NB4 (cell line): ENCODE data around the gene CLN5.

ENCODE experiments used
- DNase-seq: peaks from one replicate; pipeline ENCODE4 v3.0.0; 2010; ENCODE audit warnings: low read depth
- H3K4me3 ChIP-seq: one replicate; pipeline ENCODE4 v1.5.1; 2011; ENCODE audit warnings: mild to moderate bottlenecking, low read depth, low read length, moderate library complexity
- MYC ChIP-seq: IDR thresholded peaks from 2 replicates; pipeline ENCODE4 v1.6.1; 2011; ENCODE audit warnings: low read depth, low read length
- POLR2A ChIP-seq: IDR thresholded peaks from 2 replicates; pipeline ENCODE4 v1.6.1; 2011; ENCODE audit warnings: mild to moderate bottlenecking; ENCODE audit not compliant: insufficient read length; ENCODE audit errors: extremely low read depth
- TF ChIP-seq, protein P1 (sequence below): IDR thresholded peaks from 2 replicates; pipeline ENCODE4 v1.6.1; 2011; ENCODE audit warnings: low read depth, low read length
- TF ChIP-seq, protein P2 (sequence below): IDR thresholded peaks from one replicate; pipeline ENCODE4 v1.5.1; 2012; ENCODE audit warnings: low read depth, low read length

CLN5 gene

DNA sequence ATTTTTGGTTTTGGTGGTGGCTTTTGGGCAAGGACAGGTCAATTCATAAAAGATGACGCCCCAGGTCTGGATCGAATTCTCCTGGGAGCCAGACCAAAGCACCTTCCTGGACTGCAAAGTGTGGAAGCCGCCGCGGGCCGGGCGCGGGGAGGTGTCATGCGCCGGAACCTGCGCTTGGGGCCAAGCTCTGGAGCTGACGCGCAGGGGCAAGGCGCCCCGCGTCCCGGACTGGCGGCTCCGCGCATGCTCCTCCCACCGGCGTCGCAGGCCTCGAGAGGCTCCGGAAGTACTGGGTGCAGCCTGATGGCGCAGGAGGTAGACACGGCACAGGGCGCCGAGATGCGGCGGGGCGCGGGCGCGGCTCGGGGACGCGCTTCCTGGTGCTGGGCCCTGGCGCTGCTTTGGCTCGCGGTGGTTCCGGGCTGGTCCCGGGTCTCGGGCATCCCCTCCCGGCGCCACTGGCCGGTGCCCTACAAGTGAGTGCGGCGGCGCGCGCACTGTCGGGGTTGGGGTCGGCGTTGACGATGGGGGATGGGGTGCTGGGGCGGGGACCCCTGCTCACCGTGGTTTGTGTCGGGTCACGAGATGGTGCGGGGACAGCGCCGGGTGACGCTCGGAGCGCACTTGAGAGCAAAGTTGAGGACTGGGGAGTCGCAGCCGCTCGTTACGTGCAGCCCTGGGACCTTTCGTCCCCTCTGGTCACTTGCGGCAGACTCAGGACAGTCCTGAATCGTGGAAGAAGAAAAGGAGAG, at the start of gene CLN5:
Gene CLN5 (plus strand): TSS at position 286 of the 752 bp plus-strand sequence. CDS start 18 bp downstream, at position 304.
- TF ChIP-seq MYC (peak; percentile 86), POLR2A (peak; percentile 93)
- TF ChIP-seq, protein P1, sequence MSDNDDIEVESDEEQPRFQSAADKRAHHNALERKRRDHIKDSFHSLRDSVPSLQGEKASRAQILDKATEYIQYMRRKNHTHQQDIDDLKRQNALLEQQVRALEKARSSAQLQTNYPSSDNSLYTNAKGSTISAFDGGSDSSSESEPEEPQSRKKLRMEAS = peak; percentile 83; the same call in 1 of the 2 replicates
- TF ChIP-seq, protein P2, sequence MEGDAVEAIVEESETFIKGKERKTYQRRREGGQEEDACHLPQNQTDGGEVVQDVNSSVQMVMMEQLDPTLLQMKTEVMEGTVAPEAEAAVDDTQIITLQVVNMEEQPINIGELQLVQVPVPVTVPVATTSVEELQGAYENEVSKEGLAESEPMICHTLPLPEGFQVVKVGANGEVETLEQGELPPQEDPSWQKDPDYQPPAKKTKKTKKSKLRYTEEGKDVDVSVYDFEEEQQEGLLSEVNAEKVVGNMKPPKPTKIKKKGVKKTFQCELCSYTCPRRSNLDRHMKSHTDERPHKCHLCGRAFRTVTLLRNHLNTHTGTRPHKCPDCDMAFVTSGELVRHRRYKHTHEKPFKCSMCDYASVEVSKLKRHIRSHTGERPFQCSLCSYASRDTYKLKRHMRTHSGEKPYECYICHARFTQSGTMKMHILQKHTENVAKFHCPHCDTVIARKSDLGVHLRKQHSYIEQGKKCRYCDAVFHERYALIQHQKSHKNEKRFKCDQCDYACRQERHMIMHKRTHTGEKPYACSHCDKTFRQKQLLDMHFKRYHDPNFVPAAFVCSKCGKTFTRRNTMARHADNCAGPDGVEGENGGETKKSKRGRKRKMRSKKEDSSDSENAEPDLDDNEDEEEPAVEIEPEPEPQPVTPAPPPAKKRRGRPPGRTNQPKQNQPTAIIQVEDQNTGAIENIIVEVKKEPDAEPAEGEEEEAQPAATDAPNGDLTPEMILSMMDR = no peak
- DNase-seq = peak; percentile 97
- peak within 1 kb of the TSS; percentile 93 for H3K4me3 ChIP-seq

DNA sequence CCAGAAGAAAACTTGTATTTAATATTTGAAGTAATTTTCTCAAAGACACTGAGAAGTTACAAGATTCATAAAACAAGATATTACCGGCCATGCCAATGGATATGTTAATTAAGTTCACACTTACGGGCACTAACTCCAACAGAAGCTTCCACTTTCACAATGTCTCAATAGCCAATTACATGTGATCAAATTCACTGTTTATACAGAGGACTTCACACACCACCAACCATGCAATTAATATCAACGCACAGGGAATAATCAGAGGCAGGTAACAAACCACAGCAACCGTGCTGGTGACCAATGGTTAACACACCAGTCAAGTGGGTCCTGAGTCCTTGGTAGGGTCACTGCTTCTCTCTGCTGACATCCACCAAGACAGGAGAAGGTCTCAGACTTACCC, 49.5 kb upstream of the CLN5 start:
- no peak for DNase-seq
- TF ChIP-seq, protein P1 = no peak
- TF ChIP-seq, protein P2 = no peak
- no peak for TF ChIP-seq MYC
- TF ChIP-seq POLR2A = no peak
- H3K4me3 ChIP-seq = no peak overlapping the region

DNA sequence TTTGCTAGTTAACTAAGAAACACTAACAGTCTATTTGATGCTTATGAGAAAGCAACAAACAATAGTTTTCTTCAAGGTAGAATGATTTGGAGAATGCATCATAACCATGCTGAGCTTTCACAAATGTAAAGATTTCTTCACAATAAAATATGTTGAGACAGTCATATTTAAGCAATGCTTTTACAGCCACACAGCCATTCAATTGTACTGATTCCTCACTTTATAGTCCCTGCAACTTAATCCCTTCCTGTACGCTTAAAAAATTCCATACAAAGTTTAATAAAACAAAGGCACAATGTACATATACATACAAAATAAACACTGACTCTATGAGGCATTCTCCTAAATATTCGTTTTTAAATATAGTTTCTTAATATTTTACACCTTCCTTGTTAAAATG, 48.2 kb upstream of the CLN5 start:
- TF ChIP-seq MYC = no peak
- TF ChIP-seq, protein P2 = no peak
- no peak for TF ChIP-seq POLR2A
- TF ChIP-seq, protein P1 = no peak
- DNase-seq = no peak

DNA sequence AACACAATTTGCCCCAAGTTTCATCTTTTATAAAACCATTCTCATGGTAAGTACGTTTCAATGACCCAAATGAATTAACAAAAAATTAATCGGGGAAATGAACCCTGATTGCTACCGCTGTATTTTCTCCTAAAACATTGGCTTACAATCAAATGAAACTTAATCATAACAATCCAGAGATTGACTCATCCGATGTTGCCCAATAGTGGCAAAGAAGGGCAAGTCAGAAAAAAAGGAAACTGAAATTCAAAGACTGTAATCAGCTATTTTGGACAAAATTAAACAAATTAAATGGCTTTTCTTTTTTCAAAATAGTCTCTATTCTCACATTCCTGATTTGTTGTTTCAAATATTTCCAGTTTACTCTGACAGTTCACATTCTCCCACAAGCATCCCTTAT, 47.4 kb upstream of the CLN5 start:
- no peak overlapping the region for H3K4me3 ChIP-seq
- peak; percentile 73 for DNase-seq
- no peak for TF ChIP-seq MYC
- TF ChIP-seq, protein P1 = no peak
- TF ChIP-seq, protein P2 = no peak
- no peak for TF ChIP-seq POLR2A

More for the DNA sequence above, 48.2 kb upstream of the CLN5 start:
- no peak overlapping the region for H3K4me3 ChIP-seq

DNA sequence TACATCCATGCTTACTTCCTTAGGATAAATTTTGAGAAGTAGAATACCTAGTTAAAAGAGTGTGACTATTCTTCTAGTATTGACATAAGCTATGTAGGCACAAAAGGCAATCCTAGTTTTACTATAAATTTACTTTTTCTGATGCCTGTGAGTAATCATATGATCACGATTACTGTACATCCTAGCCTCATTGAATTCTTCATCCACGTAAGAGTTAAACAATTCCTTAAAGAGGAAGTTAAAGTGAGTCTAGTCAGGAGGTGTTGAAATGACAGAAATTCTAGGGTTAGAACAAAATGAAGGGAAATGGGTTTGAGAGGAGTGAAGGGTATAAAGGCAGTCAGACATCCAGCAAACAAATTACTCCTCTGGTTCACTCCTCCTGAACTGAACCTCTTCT, 43.7 kb upstream of the CLN5 start, which contains the start of gene ACOD1:
Gene ACOD1 (plus strand): TSS at position 363 of the 400 bp plus-strand sequence. CDS start 48 bp downstream, outside the sequence.
- TF ChIP-seq, protein P1 = no peak
- TF ChIP-seq, protein P2 = no peak
- no peak for TF ChIP-seq POLR2A
- no peak for TF ChIP-seq MYC

More for the DNA sequence above, 43.7 kb upstream of the CLN5 start, which contains the start of gene ACOD1:
- no peak within 1 kb of the TSS for H3K4me3 ChIP-seq
- peak; percentile 62 for DNase-seq
